GM06990 (cell line): Measurements from ENCODE around the gene YJU2.
A peak's percentile ranks its signal among the peaks of the same experiment; 100 is the strongest.

Experiments
- DNase-seq: peaks from one replicate; pipeline ENCODE4 v3.0.0-alpha.2; 2011; ENCODE audit not compliant: insufficient read length; ENCODE audit errors: extremely low read depth
- H3K27me3 ChIP-seq: replicated peaks from 2 replicates; pipeline ENCODE4 v1.6.0; 2011; ENCODE audit warnings: low read length; ENCODE audit not compliant: control insufficient read depth, insufficient read depth
- H3K36me3 ChIP-seq: 2 replicates; pipeline ENCODE4 v1.5.1; 2011; ENCODE audit warnings: low read length; ENCODE audit not compliant: control insufficient read depth, insufficient read depth
- H3K4me3 ChIP-seq: replicated peaks from 2 replicates; pipeline ENCODE4 v1.5.1; 2011; ENCODE audit warnings: low read depth, mild to moderate bottlenecking, control low read depth, low read length
- CTCF ChIP-seq: IDR thresholded peaks from 2 replicates; pipeline ENCODE4 v1.5.1; 2011; ENCODE audit warnings: low read length, control low read depth, mild to moderate bottlenecking, inconsistent platforms; ENCODE audit not compliant: insufficient read depth, poor library complexity, severe bottlenecking

YJU2 gene

GRCh38 chr19:4246767-4247593, at the start of gene YJU2:
Gene YJU2 (plus strand): TSS chr19:4247080. CDS start chr19:4247147, 67 bp downstream.
- Histone ChIP-seq H3K4me3 (peak within 1 kb of the TSS; percentile 87), H3K27me3 (no peaks in the 10 kb centered on the region), H3K36me3 (peaks cover 14% of the 10 kb centered on the region)
- DNase-seq: peak; percentile 93
- peak; percentile 55 for TF ChIP-seq CTCF

DNA sequence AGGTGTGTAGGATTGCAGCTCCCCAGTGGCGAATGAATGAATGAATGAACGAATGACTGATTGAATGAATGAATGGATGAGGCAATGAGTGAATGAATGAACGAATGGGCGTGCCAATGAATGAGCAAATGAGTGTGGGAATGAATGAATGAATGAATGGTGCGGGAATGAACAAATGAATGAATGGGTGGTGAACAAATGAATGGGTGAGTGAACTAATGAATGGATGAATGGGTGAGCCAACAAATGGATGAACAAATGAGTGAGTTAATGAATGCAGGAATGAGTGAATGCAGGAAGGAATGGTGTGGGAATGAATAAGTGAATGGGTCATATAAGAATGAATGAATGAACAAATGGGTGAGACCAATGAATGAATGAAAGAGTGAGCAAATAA, 49.7 kb upstream of the YJU2 start:
- Histone ChIP-seq H3K36me3 (no peaks in the 10 kb centered on the region), H3K27me3 (no peaks in the 10 kb centered on the region; the same call in 1 of the 2 replicates), H3K4me3 (no peak overlapping the region)
- no peak for TF ChIP-seq CTCF
- no peak for DNase-seq

DNA sequence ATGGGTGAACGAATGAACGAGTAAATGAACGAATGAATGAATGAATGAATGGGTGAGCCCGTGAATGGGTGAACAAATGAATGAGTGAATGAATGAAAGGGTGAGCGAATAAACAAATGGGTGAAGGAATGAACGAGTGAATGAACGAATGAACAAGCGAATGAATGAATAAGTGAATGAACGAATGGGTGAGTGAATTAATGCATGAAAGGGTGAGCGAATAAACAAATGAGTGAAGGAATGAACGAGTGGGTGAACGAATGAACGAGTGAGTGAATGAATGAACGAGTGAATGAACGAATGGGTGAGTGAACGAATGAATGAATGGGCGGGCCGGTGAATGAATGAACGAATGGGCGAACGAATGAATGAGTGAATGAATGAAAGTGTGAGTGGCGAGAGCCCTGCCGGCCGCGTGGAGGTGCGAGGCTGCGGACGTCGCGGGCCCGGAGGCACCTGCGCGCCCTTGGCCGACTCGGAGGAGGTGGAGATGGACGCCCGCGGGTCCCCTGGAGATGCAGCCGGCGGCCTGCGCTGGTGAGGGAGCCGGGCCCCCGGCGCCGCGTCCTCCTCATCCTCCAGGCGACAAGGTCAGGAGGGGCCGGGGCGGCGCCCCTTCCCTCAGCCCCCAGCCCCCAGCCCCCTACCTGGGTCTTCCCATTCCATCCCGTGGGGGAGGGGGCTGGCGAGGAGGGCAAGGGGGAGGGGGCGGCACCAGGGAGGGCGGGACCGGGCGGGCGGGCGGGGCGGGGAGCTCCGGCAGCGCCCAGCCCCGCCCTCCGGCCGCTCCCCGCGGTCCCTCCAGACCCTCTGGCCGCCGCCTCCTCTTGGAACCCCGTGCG, 49.0 kb upstream of the YJU2 start:
- Histone ChIP-seq H3K36me3 (no peaks in the 10 kb centered on the region), H3K27me3 (no peaks in the 10 kb centered on the region; the same call in 1 of the 2 replicates), H3K4me3 (no peak overlapping the region)
- no peak for TF ChIP-seq CTCF
- no peak for DNase-seq

DNA sequence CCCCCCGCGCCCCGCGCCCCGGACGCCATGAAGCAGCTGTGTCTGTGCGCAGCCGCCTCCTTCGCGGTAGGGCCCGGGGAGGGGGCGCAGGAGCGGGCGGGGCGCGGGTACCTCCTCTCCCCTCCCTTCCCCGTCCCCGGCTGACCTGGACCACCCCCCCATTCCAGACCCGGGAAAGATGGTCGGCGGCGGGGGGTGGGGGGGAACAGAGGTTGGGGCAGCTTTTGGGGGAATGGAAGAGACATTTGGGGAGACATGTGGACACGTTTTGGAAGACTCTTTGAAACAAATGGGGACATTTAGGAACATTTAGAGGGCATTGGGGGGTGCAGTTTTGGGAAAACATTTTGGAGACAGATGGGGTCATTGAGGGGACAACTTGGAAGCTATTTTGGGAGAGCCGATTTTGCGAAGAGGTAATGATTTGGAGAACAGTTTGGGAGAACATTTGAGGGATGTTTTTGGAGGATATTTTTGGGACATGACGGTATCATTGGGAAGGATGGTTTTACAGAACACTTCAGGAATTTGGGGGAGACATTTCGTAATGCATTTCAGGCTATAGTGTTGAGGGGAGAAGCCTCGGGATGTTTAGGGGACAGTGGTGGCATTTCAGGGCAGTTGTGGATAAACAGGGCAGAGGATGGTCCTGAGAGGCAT, 48.3 kb upstream of the YJU2 start:
- no peak for DNase-seq
- H3K36me3 ChIP-seq: no peaks in the 10 kb centered on the region
- no peak overlapping the region for H3K4me3 ChIP-seq
- no peak for TF ChIP-seq CTCF
- H3K27me3 ChIP-seq: no peaks in the 10 kb centered on the region; the same call in 1 of the 2 replicates

GRCh38 chr19:4199699-4200293, 47.1 kb upstream of the YJU2 start:
- no peaks in the 10 kb centered on the region; the same call in 1 of the 2 replicates for H3K27me3 ChIP-seq
- H3K36me3 ChIP-seq: no peaks in the 10 kb centered on the region
- H3K4me3 ChIP-seq: no peak overlapping the region
- TF ChIP-seq CTCF: no peak
- no peak for DNase-seq
